Measurements from ENCODE around the gene TIMP3.

DNA sequence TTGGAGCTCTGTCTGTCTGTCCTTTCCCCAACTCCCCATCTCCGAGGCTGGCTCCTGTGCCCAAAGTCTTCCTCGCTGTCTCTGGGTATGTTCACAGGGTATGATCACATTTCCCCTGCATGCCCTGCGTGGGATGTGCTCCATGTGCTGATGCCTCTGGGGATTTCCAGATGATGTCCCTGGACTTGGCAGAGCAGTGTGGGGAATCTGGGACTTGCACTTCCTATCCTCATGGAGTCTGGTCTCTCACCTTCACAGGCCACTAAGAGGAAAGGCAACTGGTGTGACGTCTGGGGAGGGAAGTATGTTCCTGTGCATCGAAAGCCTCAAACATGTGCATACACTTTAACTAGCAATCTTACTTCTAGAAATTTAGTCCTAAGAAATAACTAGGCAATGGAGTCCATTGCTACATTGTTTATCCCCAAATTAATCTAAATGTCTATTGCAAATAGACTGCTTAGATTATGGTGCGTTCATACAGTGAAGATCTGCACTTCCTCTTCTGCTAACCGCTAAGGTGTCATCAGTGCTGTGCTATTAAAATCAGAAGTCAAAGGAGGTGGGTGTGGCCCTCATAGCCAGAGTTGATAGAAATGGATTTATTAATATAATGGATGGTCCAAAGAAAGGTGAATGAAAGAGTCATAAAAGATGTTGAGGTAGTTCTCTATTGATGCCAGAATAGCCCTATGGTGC is 20.8 kb downstream of the TIMP3 start:
- TF ChIP-seq POLR2A (IDR thresholded peaks at IDR 0.05), result no peak
- TF ChIP-seq, protein P1, sequence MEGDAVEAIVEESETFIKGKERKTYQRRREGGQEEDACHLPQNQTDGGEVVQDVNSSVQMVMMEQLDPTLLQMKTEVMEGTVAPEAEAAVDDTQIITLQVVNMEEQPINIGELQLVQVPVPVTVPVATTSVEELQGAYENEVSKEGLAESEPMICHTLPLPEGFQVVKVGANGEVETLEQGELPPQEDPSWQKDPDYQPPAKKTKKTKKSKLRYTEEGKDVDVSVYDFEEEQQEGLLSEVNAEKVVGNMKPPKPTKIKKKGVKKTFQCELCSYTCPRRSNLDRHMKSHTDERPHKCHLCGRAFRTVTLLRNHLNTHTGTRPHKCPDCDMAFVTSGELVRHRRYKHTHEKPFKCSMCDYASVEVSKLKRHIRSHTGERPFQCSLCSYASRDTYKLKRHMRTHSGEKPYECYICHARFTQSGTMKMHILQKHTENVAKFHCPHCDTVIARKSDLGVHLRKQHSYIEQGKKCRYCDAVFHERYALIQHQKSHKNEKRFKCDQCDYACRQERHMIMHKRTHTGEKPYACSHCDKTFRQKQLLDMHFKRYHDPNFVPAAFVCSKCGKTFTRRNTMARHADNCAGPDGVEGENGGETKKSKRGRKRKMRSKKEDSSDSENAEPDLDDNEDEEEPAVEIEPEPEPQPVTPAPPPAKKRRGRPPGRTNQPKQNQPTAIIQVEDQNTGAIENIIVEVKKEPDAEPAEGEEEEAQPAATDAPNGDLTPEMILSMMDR (IDR thresholded peaks at IDR 0.05), result no peak

All from lower leg skin (tissue), 3 donors.